Caki2 (cell line): Measurements from ENCODE around the gene OR1K1. TPM values are rescaled to one million over a fixed set of nuclear protein-coding genes. Genes with fewer than 3 reads are reported as not detected.

Experiments used
- DNase-seq: peaks from one replicate; pipeline ENCODE4 v3.0.0-alpha.2; 2015; ENCODE audit warnings: low read depth
- in situ Hi-C: cut with HindIII; loops from 2 replicates; pipeline ENCODE4 v1.10.0; 2016; ENCODE audit warnings: low sequenced_read_pairs, low pct_unique_long_range_greater_than_20kb, mixed read lengths
- total RNA-seq: library from RNA; depleted of rRNA; stranded (reverse); fragments of >200 nt; shearing (Covaris generic); gene quantifications from 2 replicates; pipeline ENCODE4 v1.2.3, GENCODE V29; 2014; ENCODE audit warnings: low replicate concordance; rRNA removed

Gene OR1K1
- total RNA-seq, result not detected in 2 replicates

GRCh38 chr9:122800066-122801060, at the start of gene OR1K1:
TSS of gene OR1K1 (plus strand) at chr9:122800123. CDS start at chr9:122800123, 0 bp downstream.
- DNase-seq, result no peak
- in situ Hi-C loops, result no loop called here

- in situ Hi-C loops, result no loop called here
- no peak for DNase-seq
Observed at GRCh38 chr9:122754825-122755224, 45.1 kb upstream of the OR1K1 start.

GRCh38 chr9:122767817-122768216, 32.1 kb upstream of the OR1K1 start:
- in situ Hi-C loops, result no loop called here
- no peak for DNase-seq

- in situ Hi-C loops, result no loop called here
- no peak for DNase-seq
Observed at GRCh38 chr9:122777052-122777451, 22.9 kb upstream of the OR1K1 start.

- in situ Hi-C loops, result no loop called here
- peak; percentile 28 for DNase-seq
Observed at GRCh38 chr9:122777935-122778627, 21.8 kb upstream of the OR1K1 start.

GRCh38 chr9:122779181-122779580, 20.7 kb upstream of the OR1K1 start:
- DNase-seq, result no peak
- in situ Hi-C loops, result no loop called here

GRCh38 chr9:122780026-122780425, 19.9 kb upstream of the OR1K1 start:
- in situ Hi-C loops, result no loop called here
- no peak for DNase-seq

GRCh38 chr9:122781671-122782070, 18.3 kb upstream of the OR1K1 start:
- in situ Hi-C loops, result no loop called here
- DNase-seq, result no peak

- no peak for DNase-seq
- in situ Hi-C loops, result no loop called here
Observed at GRCh38 chr9:122785269-122785668, 14.7 kb upstream of the OR1K1 start.

- in situ Hi-C loops, result no loop called here
- no peak for DNase-seq
Observed at GRCh38 chr9:122786338-122786737, 13.6 kb upstream of the OR1K1 start.

- in situ Hi-C loops, result no loop called here
- DNase-seq, result no peak
Observed at GRCh38 chr9:122788831-122789230, 11.1 kb upstream of the OR1K1 start, which contains the start of gene OR5C1. TSS of gene OR5C1 (plus strand) at chr9:122788933. CDS start at chr9:122788933, 0 bp downstream.

- DNase-seq, result no peak
- in situ Hi-C loops, result no loop called here
Observed at GRCh38 chr9:122789256-122790046, 10.5 kb upstream of the OR1K1 start.

- in situ Hi-C loops, result no loop called here
Observed at GRCh38 chr9:122791872-122792669, 7.9 kb upstream of the OR1K1 start.

GRCh38 chr9:122797316-122798063, 2.4 kb upstream of the OR1K1 start:
- in situ Hi-C loops, result no loop called here
- no peak for DNase-seq

More at GRCh38 chr9:122791872-122792669, 7.9 kb upstream of the OR1K1 start:
- DNase-seq, result no peak

GRCh38 chr9:122806661-122807060, 6.7 kb downstream of the OR1K1 start:
- no peak for DNase-seq
- in situ Hi-C loops, result no loop called here

- DNase-seq, result no peak
- in situ Hi-C loops, result no loop called here
Observed at GRCh38 chr9:122807271-122807900, 7.5 kb downstream of the OR1K1 start.

- in situ Hi-C loops, result no loop called here
Observed at GRCh38 chr9:122808141-122808540, 8.2 kb downstream of the OR1K1 start.

More at GRCh38 chr9:122808141-122808540, 8.2 kb downstream of the OR1K1 start:
- no peak for DNase-seq
